T follicular helper cell (primary cell): ENCODE measurements around the gene KIRREL3.

Source experiments
- DNase-seq: peaks from one replicate; pipeline ENCODE4 v3.0.0-alpha.2; 2020; ENCODE audit warnings: low read depth

KIRREL3 gene

DNA sequence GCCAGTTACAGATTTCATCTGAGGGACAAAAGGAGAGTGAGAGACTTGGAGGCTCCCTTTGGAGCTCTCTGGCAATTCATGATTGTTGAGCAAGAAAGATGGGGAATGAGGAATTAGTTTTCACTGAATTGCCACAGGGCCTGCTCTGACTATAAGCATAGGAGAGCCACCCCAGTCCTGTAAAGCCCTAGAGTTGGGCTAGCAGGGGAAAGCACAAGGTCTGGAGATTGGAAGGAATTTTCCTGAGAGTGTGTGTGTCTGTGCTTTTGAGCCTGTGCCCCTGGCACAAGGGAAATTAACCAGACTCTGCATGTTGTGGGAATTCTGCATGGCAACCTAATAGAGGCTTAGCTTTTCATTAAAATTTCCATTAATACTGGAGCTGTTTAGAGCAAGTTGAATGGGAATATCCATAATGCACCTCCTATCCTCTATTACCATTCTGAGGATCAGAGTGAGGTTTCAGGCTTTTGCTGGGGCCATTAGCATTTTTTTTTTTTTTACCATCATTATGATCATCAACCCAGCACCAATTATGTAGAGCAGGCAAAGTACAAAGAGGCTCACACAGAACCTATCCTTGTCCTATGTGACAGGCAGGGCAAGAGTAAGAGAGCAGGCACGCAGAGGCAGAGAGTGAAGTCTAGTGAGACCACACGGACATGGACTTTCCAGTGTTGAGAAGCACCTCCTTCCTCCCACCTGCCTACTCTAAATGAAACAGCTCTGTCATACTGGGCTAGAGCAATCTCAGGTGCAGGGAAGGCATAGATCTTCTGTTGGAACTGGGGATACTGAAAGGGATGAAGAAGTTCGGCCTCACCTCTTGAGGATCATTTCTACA lies 336.6 kb downstream of the KIRREL3 start:
- DNase-seq, result no peak

DNA sequence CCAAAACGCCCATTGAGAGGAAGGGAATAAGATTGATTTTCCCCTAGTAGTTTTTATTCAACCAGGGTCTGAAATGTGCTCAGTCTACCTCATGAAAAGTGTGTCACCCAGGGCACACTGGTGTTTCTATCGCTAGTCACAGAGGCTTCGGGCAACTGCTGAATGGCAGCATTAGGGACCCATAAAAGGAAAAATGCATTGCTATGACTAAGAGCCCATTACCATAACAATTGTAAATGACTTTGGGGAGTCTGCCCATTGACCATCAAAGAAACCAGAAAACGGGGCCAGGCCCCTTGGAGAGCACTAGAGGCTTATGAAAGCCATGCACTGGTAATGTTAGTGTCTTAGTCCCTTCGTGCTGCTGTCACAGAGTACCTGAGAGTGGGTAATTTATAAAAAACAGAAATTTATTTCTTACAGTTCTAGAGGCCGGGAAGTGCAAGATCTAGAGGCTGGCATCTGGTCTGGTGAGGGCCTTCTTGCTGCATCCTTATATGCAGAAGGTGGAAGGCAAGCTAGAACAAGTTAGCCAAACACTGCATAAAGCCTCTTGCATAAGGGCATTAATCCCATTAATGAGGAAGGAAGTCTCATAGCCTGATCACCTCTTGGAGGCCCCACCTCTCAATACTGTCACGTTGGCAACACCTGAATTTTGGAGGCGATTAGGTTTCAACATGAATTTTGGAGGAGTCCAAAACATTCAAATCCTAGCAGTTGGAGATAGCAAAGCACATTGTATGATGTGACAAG lies 338.4 kb downstream of the KIRREL3 start:
- DNase-seq, result no peak

DNA sequence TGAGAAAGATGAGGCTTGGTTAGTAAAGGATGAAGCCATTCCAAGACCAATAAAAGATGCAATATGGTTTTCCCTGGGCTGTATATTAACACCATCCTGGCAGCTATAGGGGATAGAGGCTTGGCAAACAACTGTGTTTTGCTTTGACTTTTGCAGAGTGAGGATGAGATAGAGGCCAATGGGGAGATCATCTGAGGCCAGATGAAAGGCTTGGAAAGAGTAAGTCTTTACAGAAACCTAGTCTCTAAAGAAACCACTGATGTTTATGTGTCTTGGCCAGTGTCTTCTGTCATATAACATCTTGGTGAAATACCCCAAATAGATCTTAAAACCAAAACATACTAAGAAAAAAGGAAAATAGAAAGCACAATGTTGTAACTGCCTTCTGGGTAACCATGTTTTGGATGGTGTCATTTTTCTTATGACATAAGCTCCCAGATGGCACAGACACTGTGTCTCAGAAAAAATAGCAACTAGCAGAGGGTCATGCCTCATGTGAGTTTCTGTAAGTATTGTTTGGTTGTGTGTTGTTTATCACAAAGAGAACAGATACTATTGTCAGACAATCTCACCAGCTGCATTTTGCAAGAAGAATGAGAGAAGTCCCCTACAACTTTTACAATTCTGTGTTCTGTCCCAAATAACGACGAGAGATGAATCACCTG lies 339.7 kb downstream of the KIRREL3 start:
- DNase-seq, result no peak

DNA sequence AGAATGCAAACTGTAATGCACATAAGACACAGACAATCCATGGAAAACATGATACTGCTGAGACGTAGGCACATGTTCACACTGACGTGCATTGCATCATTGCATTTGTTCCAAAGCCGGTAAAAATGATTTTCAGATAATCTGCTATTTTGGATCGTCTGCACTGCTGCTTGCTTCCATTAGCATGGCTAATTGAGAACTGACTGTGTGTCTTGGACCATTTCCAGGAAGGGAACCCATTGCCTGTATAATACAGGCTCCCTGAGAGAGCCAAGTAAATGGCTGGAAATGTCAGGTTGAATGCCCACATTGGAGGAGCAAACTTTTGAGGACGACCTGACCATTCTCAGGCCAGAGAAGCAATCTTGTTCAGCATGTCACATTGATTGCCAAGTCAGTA lies 340.2 kb downstream of the KIRREL3 start:
- DNase-seq, result no peak

DNA sequence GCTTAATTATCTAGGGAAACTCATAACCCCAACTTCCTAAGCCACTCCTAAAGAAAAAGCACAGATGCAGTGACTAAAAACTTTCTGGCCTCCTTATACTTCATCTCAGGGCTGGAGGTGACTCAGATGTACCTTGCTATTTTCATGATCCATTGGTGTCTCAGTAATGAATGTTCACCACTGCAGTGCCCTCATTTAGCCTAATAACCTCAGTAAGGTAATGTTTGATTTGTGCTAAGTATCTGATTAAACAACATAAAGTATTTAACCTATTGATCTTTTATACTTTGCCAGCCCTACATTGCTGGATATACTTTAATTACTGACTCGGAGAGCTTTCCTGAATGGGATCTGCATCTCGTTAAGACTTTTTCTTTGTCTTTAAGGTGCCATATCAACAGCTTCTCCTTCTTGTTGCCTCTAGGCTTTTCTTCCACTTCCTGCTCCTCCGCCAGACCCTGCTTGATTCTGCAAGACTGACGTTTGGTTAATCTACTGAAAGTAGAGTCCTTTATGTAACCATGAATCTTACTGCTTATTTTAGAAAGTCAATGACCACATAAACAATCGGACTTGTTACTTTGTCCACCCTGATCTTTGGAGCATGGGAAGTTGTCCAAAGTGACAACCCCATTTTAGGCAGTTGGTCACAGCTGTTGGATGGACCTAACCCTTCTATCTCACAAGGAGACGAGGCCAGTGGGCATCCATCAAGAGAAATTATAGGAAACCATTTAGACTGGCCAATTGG lies 342.1 kb downstream of the KIRREL3 start:
- DNase-seq, result no peak

DNA sequence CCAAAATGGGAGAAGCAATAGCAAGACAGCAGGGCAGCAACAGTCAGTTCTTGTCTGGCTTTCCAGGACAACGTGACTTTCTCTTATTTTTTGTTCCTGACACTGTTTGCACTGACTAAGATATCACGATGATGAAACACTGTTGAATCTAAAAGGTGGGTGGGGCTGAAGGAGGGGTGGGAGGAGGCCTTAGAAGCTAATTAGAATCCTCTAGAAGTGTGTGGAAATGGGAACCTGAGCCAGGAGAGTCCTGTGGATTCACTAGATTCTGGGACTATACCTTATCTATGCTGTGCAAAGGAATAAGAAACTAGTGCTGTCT lies 344.8 kb downstream of the KIRREL3 start:
- no peak for DNase-seq

DNA sequence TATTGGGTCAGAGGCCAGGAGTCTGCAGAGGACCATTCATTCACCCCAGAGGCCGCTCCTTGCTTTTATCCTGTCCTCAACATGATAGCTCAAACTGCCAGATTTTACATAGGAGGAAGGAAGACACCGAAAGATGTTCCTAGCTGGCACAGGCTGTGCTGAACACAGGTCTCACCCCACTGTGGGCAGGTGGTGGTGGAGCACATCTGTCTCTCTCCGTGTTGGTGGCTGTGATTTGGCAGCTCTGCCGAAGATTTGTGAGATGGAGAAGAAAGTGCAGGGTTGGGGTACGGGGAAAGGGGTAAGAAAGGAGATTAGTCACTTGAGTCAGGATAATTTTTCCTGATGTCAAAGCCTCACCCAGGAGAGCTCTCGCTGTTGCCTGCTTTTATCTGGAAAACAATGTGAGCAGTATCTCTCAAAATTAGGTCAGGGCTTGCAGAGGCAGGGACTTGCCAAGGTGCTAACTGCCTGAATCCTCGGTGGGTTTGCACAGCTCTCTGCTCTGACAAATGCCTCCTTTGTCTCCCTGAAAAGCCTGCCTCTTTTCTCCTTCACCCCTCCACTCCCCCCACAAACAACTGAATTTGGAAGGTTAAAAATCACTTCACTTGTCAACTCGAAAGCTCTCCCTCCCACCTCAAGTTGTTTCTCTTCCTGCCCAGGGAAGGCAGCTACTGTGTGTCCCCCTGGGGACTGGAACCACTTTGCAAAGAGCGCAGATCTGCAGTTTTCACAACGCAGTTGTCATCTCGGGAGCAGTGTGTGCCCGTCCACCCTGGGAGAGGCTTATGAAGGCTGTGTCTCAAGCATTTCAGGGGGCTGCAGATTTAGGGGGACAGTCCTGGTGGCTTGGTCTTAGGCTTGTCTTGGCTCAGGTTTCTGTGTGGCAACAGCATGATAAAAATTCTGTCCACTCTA lies 345.4 kb downstream of the KIRREL3 start:
- no peak for DNase-seq

DNA sequence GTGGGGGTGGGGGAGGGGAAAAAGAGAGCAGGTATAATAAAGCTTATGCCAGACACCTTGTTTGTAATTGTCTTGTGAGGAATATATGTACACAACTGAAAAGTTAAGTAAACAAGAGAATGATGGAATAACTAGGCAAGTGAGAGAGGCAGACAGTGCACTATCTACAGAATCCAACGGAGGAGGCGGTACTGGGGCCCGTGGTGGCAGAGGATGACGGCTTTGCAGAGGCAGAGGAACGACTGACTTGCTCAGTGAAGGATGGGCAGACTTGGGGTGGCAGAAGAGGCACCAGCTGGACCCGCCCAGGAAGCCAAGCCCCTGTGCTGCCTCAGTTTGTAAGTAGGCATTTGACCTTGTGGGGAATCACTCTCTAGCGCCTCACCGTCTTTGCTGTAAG lies 347.5 kb downstream of the KIRREL3 start:
- DNase-seq, result no peak

DNA sequence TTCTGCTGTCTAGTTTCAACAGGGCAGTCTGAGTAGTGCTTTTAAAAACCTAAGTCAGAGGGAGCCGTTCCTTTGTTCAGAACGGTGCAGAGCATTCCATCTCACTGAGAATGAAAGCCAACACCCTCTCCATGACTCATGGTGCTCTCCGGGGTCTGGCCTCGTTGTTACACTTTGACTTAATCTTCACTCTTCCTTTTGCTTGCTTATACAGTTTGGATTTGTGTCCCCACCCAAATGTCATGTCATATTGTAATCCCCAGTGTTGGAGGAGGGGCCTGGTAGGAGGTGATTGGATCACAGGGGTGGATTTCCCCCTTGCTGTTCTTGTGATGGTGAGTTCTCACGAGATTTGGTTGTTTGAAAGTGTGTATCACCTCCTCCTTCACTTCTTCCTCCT lies 352.8 kb downstream of the KIRREL3 start:
- DNase-seq, result no peak

DNA sequence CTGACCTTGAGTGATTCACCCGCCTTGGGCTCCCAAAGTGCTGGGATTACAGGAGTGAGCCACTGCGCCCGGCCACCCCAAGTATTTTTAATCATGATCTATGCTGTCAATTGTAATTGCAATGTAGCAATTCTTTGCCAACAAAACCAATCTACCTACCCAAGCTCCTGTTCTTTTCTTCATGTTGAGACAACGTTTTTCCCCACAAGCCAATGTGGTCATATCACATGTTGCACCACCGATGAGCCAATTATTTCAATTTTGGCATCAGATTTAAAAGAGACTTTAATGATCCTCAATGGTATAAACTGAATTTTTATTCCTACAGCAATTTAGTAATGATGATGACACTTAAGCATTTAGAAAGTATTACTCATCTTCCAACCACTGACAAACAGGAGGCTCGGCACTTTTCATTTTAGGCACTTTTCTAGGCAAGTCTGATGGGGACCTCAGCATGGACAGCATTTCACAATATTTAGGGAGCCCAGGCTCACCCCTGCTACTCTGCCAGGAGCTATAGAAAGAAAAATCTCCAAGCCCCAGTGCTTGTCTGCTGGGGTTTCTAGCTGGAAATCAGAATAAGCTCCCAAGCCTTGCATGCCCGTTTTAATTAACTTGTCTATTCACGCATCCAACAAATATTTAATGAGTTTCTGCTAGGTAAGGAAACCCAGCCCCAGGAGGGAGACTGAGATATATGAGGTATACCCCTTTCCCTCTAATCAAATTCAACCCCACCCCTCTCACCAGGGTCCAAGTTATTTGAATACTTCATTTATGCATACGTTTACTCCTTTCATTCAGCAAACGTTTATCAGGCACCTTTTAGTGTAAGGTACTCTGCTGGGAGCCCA lies 353.6 kb downstream of the KIRREL3 start:
- no peak for DNase-seq

DNA sequence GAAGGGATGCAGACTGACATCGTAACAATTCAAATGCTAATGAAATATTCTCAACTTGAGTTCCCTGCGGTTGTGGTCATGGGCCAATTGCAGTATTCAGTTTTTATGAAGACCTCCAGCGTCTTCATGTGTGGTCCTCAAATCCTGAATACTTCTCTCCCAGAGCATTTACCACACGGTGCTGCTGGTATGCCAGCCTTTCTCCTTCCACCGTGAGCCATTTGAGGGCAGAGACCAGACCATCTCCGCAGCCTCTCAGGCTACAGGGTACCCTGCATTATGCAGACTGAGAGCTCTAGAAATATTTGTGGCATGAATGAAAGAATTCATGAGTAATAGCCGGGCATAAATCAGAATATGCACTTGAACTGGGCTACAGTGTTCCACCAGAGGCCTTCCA lies 355.4 kb downstream of the KIRREL3 start:
- no peak for DNase-seq

DNA sequence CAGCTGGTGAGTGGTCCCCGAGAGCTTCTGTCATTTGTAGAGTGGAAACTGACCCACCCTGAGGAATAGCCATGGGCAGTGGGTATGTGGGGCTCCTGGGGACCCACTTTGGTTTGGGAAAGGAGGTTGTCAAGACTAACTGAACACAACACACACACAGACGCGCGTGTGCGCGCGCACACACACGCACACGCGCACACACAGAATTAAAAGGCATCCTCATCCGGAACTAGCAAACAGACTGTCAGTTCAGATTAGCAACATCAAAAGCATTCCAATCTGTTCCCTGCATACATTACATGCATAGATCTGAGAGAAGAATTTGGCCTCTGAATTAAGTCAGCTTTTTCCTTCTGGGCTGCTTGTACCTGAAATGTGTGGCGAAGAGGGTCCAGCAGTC lies 360.4 kb downstream of the KIRREL3 start:
- no peak for DNase-seq

DNA sequence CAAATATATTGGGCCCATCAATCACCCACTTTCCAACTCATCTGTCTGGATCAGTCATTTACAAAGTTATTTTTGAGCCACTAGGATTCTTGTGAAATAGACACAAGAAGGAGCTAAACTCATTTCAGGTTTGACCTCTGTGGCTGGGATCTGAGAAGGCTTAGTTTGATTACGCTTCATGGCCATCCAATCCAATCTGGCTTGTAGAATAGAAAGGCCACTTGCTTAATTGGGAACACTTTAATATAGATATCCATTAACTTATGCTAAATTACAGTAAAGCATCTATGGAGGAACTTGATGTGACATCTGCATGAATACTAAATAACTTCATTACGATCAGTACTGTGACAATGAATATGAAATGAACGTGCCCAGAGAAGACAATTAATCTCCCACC lies 360.9 kb downstream of the KIRREL3 start:
- no peak for DNase-seq

DNA sequence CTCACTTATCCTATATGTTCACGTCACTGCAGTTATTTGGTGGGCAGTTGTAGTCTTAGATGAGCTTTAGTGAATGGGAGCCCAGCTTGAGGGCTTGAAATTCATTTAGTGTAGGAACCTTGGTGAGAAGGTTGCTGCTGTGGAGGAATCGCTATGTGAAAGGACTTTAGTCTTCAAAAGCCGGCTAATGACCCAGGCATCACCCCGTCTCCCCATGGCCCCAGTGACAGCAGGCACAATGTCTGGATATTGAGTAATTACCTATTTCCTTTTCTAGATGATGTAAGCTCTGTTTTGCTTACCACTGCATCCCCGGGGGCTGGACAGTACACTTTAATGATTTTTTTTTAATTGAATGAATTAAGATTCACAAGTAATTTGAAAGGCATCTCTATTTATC lies 361.9 kb downstream of the KIRREL3 start:
- DNase-seq, result no peak

DNA sequence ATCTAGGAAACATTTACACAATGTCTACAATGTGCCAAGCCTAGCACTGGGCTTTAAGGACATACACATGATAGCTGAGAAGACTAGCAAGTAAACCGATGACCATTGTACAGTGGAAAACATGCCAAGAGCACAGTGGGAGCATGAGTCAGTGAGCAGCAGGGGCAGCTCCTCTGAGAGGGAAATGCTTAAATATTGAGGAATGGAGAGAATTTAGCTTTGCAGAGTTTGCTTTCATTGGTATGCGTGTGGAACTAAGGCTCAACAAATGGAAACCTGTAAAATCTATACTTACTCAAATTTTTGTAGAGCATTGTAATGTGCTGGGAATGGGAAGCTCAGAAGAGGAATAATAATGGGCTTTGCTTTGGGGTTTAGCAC lies 362.8 kb downstream of the KIRREL3 start:
- no peak for DNase-seq

DNA sequence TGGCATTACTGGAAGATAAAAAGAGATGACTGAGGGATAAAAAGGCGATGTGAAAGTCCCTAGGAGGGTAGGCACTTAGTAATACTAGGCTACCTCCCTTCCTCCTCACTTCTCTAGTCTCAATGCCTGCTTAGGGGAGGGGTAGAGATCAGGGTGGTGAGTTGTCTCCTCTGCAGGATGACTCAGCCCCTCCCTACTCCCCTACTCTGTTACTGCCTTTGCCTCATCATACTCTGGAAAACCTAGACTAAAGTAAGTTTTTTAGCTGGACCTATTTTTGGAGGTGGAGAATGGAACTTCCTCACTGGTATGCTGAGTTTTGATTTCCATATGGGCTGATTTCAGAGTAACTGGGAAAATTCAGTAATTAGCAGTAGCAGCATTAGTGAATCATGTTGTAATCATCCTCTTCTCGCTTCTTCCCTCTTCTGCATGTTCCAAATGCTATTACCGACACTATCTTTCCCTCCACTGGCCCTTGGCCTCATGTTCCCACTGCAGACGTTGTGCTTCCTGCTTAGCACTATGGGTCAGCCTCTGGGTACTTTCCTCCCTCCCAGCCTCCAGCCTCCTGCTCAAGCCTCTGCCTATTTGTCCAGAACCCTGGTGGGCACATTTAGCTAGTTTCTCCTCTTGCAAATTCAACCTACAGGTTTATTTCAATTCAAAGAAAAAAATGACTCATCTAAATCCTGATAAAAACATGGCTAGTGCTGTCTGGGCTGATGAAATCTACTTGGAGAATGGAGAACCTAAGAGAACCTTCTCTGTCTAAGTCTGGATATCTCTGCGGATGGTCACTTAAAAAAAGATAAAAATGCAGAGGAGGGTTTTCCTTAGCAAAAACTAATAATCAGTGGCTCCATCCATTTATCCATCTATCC lies 363.4 kb downstream of the KIRREL3 start:
- no peak for DNase-seq

DNA sequence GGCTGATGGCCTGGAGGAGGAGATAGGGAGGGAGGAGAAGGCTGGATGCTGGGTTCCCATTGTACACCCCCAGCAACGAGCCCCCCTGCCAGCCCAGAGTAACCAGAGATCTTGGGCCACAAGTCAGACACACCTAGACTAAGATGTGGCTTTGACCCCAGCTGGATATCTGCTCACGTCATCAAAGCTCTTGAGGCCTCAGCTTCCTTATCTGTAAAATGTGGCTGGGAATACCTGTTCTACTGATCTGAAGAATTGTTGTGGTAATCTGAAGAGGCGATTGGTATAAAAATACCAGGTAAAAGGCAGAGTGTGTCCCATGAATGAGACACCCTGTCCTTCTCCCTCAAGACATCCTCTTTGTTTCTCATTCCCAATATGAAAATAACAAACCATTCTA lies 365.1 kb downstream of the KIRREL3 start:
- no peak for DNase-seq

DNA sequence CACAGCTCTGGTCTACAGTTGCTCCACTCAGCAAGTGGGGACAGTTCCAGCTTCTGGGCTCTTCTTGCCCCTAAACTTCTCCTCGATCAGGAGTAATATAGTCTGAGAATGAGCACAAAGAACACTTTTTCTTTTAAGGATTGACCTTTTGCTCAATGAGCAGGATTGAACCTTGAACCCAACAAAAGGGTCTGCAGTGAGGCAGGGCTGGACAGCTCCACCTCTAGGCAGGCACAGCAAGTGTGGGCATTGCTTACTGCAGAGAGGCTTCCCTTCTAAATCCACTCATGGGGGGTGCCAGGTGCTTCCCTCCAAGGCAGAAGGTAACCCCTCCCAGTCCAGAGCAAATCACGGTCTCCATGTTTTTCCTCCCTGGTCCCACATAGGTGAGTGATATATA lies 365.6 kb downstream of the KIRREL3 start:
- no peak for DNase-seq

DNA sequence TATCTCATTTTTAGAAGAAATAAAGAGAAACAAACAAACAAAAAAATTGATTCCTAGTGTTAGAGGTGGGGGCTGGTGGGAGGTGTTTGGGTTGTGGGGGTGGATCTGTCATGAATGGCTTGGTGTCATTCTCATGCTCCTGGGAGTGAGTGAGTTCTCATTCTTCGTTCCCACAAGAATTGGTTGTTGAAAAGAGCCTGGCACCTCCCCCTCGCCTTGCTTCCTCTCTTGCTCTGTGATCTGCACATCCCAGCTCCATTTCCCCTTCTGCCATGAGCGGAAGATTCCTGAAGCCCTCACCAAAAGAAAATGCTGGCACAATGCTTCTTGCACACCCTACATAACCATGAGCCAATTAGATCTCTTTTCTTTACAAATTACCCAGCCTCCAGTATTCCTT lies 367.2 kb downstream of the KIRREL3 start:
- no peak for DNase-seq
